GM23338 (cell line): ENCODE results near the gene CARF. TPM values are rescaled to one million over a fixed set of nuclear protein-coding genes. Genes with fewer than 3 reads are reported as not detected.

Experiments
- ATAC-seq: fragments of 200-7000 bp; cut with Tn5 transposase; 3 replicates; pipeline ENCODE4 v1.9.1; 2020
- DNase-seq: peaks from one replicate; pipeline ENCODE4 v3.0.0-alpha.2; 2015; ENCODE audit warnings: low spot score
- H2AFZ ChIP-seq: fragments of 200-600 bp; sonication (generic); 2 replicates; pipeline ENCODE4 v1.8.0; 2016; ENCODE audit warnings: antibody characterized with exemption, mild to moderate bottlenecking, moderate library complexity
- H3F3A ChIP-seq: fragments of 200-600 bp; sonication (generic); replicated peaks from 2 replicates; pipeline ENCODE4 v1.8.0; 2017; ENCODE audit warnings: antibody characterized with exemption, mixed run types, low read depth
- H3K27ac ChIP-seq: fragments of 200-600 bp; sonication (generic); 2 replicates; pipeline ENCODE4 v1.6.1; 2016; ENCODE audit warnings: low read depth
- H3K27me3 ChIP-seq: fragments of 200-600 bp; sonication (generic); 2 replicates; pipeline ENCODE4 v1.8.0; 2016; ENCODE audit warnings: mild to moderate bottlenecking, mixed run types, moderate library complexity; ENCODE audit not compliant: insufficient read depth
- H3K36me3 ChIP-seq: fragments of 200-600 bp; sonication (generic); 2 replicates; pipeline ENCODE4 v1.8.0; 2016; ENCODE audit warnings: mild to moderate bottlenecking; ENCODE audit not compliant: insufficient read depth
- H3K4me1 ChIP-seq: fragments of 200-600 bp; sonication (generic); 2 replicates; pipeline ENCODE4 v1.8.0; 2016; ENCODE audit warnings: mild to moderate bottlenecking, moderate library complexity; ENCODE audit not compliant: insufficient read depth
- H3K4me2 ChIP-seq: fragments of 200-600 bp; sonication (generic); 2 replicates; pipeline ENCODE4 v1.7.1; 2017; ENCODE audit warnings: mixed run types
- H3K4me3 ChIP-seq: fragments of 200-600 bp; sonication (generic); 2 replicates; pipeline ENCODE4 v1.6.1; 2016; ENCODE audit warnings: mixed run types
- H3K79me2 ChIP-seq: fragments of 200-600 bp; sonication (generic); replicated peaks from 2 replicates; pipeline ENCODE4 v1.8.0; 2017; ENCODE audit warnings: mild to moderate bottlenecking; ENCODE audit not compliant: insufficient read depth
- H3K9me2 ChIP-seq: fragments of 200-600 bp; sonication (generic); 2 replicates; pipeline ENCODE4 v1.8.0; 2017; ENCODE audit not compliant: insufficient read depth
- H4K20me1 ChIP-seq: fragments of 200-600 bp; sonication (generic); replicated peaks from 2 replicates; pipeline ENCODE4 v1.8.0; 2017; ENCODE audit warnings: mild to moderate bottlenecking; ENCODE audit not compliant: insufficient read depth
- H3K27ac Mint-ChIP-seq: 2 replicates; pipeline ENCODE4 v1.8.0; 2020; ENCODE audit warnings: inconsistent platforms, mild to moderate bottlenecking, moderate library complexity, mixed read lengths
- H3K27me3 Mint-ChIP-seq: 3 replicates; pipeline ENCODE4 v1.8.0; 2022; ENCODE audit warnings: low read depth, mild to moderate bottlenecking, moderate library complexity, mixed read lengths, inconsistent platforms; ENCODE audit not compliant: insufficient read depth, poor library complexity
- H3K36me3 Mint-ChIP-seq: 3 replicates; pipeline ENCODE4 v1.8.0; 2021; ENCODE audit warnings: low read depth, mild to moderate bottlenecking, inconsistent platforms, moderate library complexity, mixed read lengths
- H3K4me1 Mint-ChIP-seq: 3 replicates; pipeline ENCODE4 v1.8.0; 2020; ENCODE audit warnings: mild to moderate bottlenecking, inconsistent platforms, mixed read lengths
- H3K4me3 Mint-ChIP-seq: 3 replicates; pipeline ENCODE4 v1.8.0; 2021; ENCODE audit warnings: moderate library complexity, mild to moderate bottlenecking, inconsistent platforms, mixed read lengths
- H3K9me3 Mint-ChIP-seq: 3 replicates; pipeline ENCODE4 v1.8.0; 2020; ENCODE audit warnings: moderate library complexity, mild to moderate bottlenecking, inconsistent platforms, mixed read lengths
- CREB1 ChIP-seq: fragments of 250-450 bp; sonication (Bioruptor Pico); IDR thresholded peaks from 2 replicates; pipeline ENCODE4 v1.5.0; 2020; ENCODE audit warnings: low read depth, mild to moderate bottlenecking, moderate library complexity
- CTCF ChIP-seq, 2 experiments: fragments of 200-600 bp in 1 of 2; sonication (generic) in 1 of 2; conservative IDR thresholded peaks; 2 replicates each; pipeline versions ENCODE4 v1.5.1 to v1.6.1; 2016 to 2017; ENCODE audit warnings: antibody characterized with exemption in 2 of 2, low read depth in 2 of 2, mild to moderate bottlenecking in 2 of 2, moderate library complexity in 1 of 2
- EZH2 ChIP-seq: fragments of 200-600 bp; sonication (generic); IDR thresholded peaks from one replicate; pipeline ENCODE4 v1.8.0; 2017; ENCODE audit warnings: antibody characterized with exemption, mild to moderate bottlenecking, low read depth; ENCODE audit not compliant: unreplicated experiment
- EZH2phosphoT487 ChIP-seq: fragments of 200-600 bp; sonication (generic); IDR thresholded peaks from one replicate; pipeline ENCODE4 v1.8.1; 2018; ENCODE audit warnings: antibody characterized with exemption; ENCODE audit not compliant: unreplicated experiment
- JUNB ChIP-seq: IDR thresholded peaks from one replicate; pipeline ENCODE4 v1.6.1; 2016; ENCODE audit warnings: antibody characterized with exemption; ENCODE audit not compliant: unreplicated experiment
- NANOG ChIP-seq: IDR thresholded peaks from 2 replicates; pipeline ENCODE4 v1.6.1; 2016; ENCODE audit warnings: antibody characterized with exemption, borderline replicate concordance
- POLR2AphosphoS5 ChIP-seq: IDR thresholded peaks from 2 replicates; pipeline ENCODE4 v1.6.1; 2016; ENCODE audit warnings: antibody characterized with exemption, low read depth
- REST ChIP-seq: IDR thresholded peaks from one replicate; pipeline ENCODE4 v1.6.1; 2018; ENCODE audit warnings: antibody characterized with exemption; ENCODE audit not compliant: unreplicated experiment
- STAT1 ChIP-seq: IDR thresholded peaks from one replicate; pipeline ENCODE4 v1.6.1; 2016; ENCODE audit warnings: antibody characterized with exemption; ENCODE audit not compliant: unreplicated experiment
- ZNF114 ChIP-seq: fragments of 250-450 bp; sonication (Bioruptor Pico); IDR thresholded peaks from 2 replicates; pipeline ENCODE4 v1.5.0; 2020; ENCODE audit warnings: mild to moderate bottlenecking, moderate library complexity
- ZNF331 ChIP-seq: fragments of 250-450 bp; sonication (Bioruptor Pico); IDR thresholded peaks from 2 replicates; pipeline ENCODE4 v1.5.0; 2020; ENCODE audit warnings: low read depth, mild to moderate bottlenecking, moderate library complexity
- polyA plus RNA-seq: library from polyadenylated mRNA; unstranded; fragments of >200 nt; fragmentation: Nextera tagmentation; extraction: Ambion mirVana; gene quantifications from 2 replicates; pipeline ENCODE4 v1.2.1, GENCODE V29; 2016
- total RNA-seq: library from RNA; depleted of rRNA; stranded (reverse); fragments of >200 nt; shearing (Covaris generic); gene quantifications from 2 replicates; pipeline ENCODE4 v1.2.3, GENCODE V29; 2014
- TF ChIP-seq, protein P1 (sequence below): IDR thresholded peaks from 2 replicates; pipeline ENCODE4 v1.6.1; 2016; ENCODE audit warnings: antibody characterized with exemption
- TF ChIP-seq, protein P2 (sequence below): fragments of 250-450 bp; sonication (Bioruptor Pico); IDR thresholded peaks from 2 replicates; pipeline ENCODE4 v1.5.0; 2020; ENCODE audit warnings: mild to moderate bottlenecking, moderate library complexity

Gene CARF
- total and polyA plus RNA-seq, 2 experiments from 2014 or later: 1.7 to 3.3 TPM

DNA sequence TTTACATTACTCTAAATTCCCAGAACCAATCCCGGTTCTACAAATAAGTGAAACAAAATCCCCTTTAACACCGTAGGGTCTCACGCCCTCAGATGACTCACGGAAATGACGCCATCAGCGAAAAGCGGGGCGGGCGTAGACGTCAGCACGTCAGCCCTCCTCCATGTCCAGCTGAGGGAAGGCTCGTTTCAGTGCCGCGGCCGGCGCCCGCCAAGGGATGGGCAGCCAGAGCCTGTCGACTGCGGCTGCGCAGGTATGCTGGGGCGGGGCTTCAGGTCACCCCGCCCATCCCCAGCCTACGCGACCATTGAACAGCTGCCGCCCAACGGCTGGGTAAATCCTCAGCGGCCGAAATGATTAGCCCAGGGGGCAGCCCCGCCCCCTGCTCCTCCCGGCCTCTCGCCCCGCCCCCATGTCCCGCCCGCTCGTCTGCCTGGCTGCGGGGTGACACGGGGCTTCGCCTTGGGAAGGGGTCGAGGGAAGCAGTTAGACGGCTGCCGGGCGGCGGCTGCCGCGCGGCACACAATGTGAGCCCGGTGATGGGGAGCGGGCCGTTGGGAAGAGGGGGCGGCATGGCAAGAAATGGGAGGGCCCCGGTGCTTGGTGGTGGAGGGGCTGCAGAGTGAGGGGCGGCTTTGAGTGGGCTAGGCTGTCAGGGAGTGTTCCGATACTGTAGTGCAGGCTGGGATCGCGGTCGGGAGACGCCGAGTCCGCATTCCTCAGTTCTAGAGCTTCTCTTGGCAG lies 102.6 kb downstream of the CARF start, which contains the start of gene NBEAL1:
Gene NBEAL1, plus strand, starts transcription at position 420 of the 744 bp plus-strand sequence. CDS start 1,510 bp downstream, outside the sequence.
- H3F3A ChIP-seq: no peaks in the 10 kb centered on the region
- Mint-ChIP-seq H3K36me3 (no peaks in the 10 kb centered on the region), H3K4me1 (peaks cover 24% of the 10 kb centered on the region), H3K27ac (peak within 1 kb of the TSS; percentile 99), H3K27me3 (peaks cover 7% of the 10 kb centered on the region), H3K4me3 (peak within 1 kb of the TSS; percentile 94), H3K9me3 (no peaks in the 10 kb centered on the region)
- H2AFZ ChIP-seq: peak within 1 kb of the TSS; percentile 77
- H3K9me2 ChIP-seq: no peaks in the 10 kb centered on the region
- ATAC-seq: peak; percentile 89
- H3K36me3 ChIP-seq: no peaks in the 10 kb centered on the region
- no peaks in the 10 kb centered on the region for H3K27me3 ChIP-seq
- H3K4me3 ChIP-seq: peak within 1 kb of the TSS; percentile 75
- peak within 1 kb of the TSS; percentile 98 for H3K27ac ChIP-seq
- H4K20me1 ChIP-seq: no peaks in the 10 kb centered on the region
- 0 out of 2 replicates have a peak, but pooled peaks cover 3% of the 10 kb centered on the region for H3K4me1 ChIP-seq
- TF ChIP-seq STAT1 (no peak), NANOG (peak; percentile 3; the same call in 1 of the 2 replicates), CTCF (conservative IDR thresholded peaks at IDR 0.05; ENCODE audit: low read depth in 2 of 2) (no peak), ZNF331 (CRISPR knock-in tag) (no peak), REST (no peak), JUNB (no peak), POLR2AphosphoS5 (peak; percentile 85), ZNF114 (CRISPR knock-in tag) (no peak), CREB1 (CRISPR knock-in tag) (peak; percentile 96), EZH2 (no peak), EZH2phosphoT487 (no peak)
- TF ChIP-seq, protein P1, sequence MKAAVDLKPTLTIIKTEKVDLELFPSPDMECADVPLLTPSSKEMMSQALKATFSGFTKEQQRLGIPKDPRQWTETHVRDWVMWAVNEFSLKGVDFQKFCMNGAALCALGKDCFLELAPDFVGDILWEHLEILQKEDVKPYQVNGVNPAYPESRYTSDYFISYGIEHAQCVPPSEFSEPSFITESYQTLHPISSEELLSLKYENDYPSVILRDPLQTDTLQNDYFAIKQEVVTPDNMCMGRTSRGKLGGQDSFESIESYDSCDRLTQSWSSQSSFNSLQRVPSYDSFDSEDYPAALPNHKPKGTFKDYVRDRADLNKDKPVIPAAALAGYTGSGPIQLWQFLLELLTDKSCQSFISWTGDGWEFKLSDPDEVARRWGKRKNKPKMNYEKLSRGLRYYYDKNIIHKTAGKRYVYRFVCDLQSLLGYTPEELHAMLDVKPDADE: 0 out of 2 replicates have a peak, but pooled peaks have one; percentile 12
- TF ChIP-seq, protein P2, sequence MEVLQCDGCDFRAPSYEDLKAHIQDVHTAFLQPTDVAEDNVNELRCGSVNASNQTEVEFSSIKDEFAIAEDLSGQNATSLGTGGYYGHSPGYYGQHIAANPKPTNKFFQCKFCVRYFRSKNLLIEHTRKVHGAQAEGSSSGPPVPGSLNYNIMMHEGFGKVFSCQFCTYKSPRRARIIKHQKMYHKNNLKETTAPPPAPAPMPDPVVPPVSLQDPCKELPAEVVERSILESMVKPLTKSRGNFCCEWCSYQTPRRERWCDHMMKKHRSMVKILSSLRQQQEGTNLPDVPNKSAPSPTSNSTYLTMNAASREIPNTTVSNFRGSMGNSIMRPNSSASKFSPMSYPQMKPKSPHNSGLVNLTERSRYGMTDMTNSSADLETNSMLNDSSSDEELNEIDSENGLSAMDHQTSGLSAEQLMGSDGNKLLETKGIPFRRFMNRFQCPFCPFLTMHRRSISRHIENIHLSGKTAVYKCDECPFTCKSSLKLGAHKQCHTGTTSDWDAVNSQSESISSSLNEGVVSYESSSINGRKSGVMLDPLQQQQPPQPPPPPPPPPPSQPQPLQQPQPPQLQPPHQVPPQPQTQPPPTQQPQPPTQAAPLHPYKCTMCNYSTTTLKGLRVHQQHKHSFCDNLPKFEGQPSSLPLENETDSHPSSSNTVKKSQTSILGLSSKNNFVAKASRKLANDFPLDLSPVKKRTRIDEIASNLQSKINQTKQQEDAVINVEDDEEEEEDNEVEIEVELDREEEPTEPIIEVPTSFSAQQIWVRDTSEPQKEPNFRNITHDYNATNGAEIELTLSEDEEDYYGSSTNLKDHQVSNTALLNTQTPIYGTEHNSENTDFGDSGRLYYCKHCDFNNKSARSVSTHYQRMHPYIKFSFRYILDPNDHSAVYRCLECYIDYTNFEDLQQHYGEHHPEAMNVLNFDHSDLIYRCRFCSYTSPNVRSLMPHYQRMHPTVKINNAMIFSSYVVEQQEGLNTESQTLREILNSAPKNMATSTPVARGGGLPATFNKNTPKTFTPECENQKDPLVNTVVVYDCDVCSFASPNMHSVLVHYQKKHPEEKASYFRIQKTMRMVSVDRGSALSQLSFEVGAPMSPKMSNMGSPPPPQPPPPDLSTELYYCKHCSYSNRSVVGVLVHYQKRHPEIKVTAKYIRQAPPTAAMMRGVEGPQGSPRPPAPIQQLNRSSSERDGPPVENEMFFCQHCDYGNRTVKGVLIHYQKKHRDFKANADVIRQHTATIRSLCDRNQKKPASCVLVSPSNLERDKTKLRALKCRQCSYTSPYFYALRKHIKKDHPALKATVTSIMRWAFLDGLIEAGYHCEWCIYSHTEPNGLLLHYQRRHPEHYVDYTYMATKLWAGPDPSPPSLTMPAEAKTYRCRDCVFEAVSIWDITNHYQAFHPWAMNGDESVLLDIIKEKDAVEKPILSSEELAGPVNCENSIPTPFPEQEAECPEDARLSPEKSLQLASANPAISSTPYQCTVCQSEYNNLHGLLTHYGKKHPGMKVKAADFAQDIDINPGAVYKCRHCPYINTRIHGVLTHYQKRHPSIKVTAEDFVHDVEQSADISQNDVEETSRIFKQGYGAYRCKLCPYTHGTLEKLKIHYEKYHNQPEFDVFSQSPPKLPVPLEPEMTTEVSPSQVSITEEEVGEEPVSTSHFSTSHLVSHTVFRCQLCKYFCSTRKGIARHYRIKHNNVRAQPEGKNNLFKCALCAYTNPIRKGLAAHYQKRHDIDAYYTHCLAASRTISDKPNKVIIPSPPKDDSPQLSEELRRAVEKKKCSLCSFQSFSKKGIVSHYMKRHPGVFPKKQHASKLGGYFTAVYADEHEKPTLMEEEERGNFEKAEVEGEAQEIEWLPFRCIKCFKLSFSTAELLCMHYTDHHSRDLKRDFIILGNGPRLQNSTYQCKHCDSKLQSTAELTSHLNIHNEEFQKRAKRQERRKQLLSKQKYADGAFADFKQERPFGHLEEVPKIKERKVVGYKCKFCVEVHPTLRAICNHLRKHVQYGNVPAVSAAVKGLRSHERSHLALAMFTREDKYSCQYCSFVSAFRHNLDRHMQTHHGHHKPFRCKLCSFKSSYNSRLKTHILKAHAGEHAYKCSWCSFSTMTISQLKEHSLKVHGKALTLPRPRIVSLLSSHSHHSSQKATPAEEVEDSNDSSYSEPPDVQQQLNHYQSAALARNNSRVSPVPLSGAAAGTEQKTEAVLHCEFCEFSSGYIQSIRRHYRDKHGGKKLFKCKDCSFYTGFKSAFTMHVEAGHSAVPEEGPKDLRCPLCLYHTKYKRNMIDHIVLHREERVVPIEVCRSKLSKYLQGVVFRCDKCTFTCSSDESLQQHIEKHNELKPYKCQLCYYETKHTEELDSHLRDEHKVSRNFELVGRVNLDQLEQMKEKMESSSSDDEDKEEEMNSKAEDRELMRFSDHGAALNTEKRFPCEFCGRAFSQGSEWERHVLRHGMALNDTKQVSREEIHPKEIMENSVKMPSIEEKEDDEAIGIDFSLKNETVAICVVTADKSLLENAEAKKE (CRISPR knock-in tag): no peak
- H3K79me2 ChIP-seq: peaks cover 7% of the 10 kb centered on the region; the same call in 1 of the 2 replicates
- peak within 1 kb of the TSS; percentile 85 for H3K4me2 ChIP-seq
- DNase-seq: peak; percentile 98
